Hepatocyte (in vitro differentiated cells): ENCODE results near the gene PLA2G5.

ENCODE experiments used
- CTCF ChIP-seq: fragments of 200-600 bp; sonication (generic); IDR thresholded peaks from 2 replicates; pipeline ENCODE4 v1.5.1; 2016; ENCODE audit warnings: antibody characterized with exemption, mild to moderate bottlenecking; ENCODE audit not compliant: poor library complexity
- EZH2phosphoT487 ChIP-seq: fragments of 200-600 bp; sonication (generic); IDR thresholded peaks from one replicate; pipeline ENCODE4 v1.6.1; 2018; ENCODE audit warnings: antibody characterized with exemption, mild to moderate bottlenecking, low read depth, moderate library complexity; ENCODE audit not compliant: unreplicated experiment, severe bottlenecking

- no peak for TF ChIP-seq CTCF
- no peak for TF ChIP-seq EZH2phosphoT487
Measured at GRCh38 chr1:20080441-20081352, 10.7 kb downstream of the PLA2G5 start.
